Suprapubic skin (tissue), 4 donors: Measurements from ENCODE around the gene ALDH1L1.

ENCODE experiments used
- EP300 ChIP-seq: sonication (generic); formaldehyde crosslinking; IDR thresholded peaks from one replicate; pipeline ENCODE4 v1.6.1; 2017; ENCODE audit warnings: antibody characterized with exemption
- POLR2A ChIP-seq, 2 donors: fragments of 450-650 bp; IDR thresholded peaks; one replicate each; pipeline ENCODE4 v1.6.1; 2017; ENCODE audit warnings: antibody characterized with exemption in 2 of 2, mild to moderate bottlenecking in 2 of 2, moderate library complexity in 2 of 2
- POLR2AphosphoS5 ChIP-seq, 3 donors: sonication (generic); formaldehyde crosslinking; IDR thresholded peaks; one replicate each; pipeline ENCODE4 v1.6.1; 2017; ENCODE audit warnings: antibody characterized with exemption in 3 of 3
- TF ChIP-seq, protein P1 (sequence below), 2 donors: fragments of 200-600 bp in 1 of 2; fragments of 450-650 bp in 1 of 2; sonication (generic) in 1 of 2; IDR thresholded peaks; one replicate each; pipeline ENCODE4 v1.5.1; 2016 to 2019; ENCODE audit warnings: antibody characterized with exemption in 2 of 2, mild to moderate bottlenecking in 1 of 2, moderate library complexity in 1 of 2

DNA sequence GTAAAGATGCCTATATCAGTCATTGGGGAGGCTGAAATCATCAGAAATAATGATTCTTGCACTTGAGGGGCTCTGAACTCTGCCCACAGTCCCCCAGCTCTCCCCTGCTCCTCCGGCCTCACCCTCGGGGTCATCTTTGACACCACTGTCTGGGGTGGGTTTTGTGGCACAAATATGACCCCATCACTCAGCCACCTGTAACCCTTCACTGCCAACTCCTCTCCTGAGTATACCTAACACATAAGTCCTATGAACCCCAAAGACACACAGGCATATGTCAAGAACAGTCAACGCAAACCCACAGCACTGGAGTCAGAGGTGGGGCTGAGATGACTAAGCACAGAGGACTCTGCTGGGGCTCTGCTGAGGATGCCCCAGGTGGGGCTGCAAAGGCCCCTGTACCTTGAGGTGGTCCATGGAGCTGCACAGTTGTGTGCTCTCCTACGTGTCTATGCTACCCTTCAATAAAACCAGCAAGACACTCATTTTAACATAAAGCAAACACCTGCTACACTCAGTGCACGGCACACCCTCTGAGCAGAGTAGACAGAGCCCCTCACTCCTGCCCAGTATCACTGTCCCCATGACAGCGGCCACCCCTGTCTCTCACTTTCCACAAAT lies 126.3 kb downstream of the ALDH1L1 start:
- TF ChIP-seq, protein P1, sequence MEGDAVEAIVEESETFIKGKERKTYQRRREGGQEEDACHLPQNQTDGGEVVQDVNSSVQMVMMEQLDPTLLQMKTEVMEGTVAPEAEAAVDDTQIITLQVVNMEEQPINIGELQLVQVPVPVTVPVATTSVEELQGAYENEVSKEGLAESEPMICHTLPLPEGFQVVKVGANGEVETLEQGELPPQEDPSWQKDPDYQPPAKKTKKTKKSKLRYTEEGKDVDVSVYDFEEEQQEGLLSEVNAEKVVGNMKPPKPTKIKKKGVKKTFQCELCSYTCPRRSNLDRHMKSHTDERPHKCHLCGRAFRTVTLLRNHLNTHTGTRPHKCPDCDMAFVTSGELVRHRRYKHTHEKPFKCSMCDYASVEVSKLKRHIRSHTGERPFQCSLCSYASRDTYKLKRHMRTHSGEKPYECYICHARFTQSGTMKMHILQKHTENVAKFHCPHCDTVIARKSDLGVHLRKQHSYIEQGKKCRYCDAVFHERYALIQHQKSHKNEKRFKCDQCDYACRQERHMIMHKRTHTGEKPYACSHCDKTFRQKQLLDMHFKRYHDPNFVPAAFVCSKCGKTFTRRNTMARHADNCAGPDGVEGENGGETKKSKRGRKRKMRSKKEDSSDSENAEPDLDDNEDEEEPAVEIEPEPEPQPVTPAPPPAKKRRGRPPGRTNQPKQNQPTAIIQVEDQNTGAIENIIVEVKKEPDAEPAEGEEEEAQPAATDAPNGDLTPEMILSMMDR (IDR thresholded peaks at IDR 0.05): no peak
- TF ChIP-seq POLR2A (IDR thresholded peaks at IDR 0.05): no peak
- TF ChIP-seq POLR2AphosphoS5 (IDR thresholded peaks at IDR 0.05): no peak
- TF ChIP-seq EP300: no peak
